HG03159 (cell line): ENCODE results near the gene KCNMA1.

Source experiments
- ATAC-seq: cut with Tn5 transposase; IDR thresholded peaks from one replicate; pipeline ENCODE4 v1.9.1; 2021; ENCODE audit warnings: mild to moderate bottlenecking, moderate library complexity; ENCODE audit not compliant: unreplicated experiment

Gene KCNMA1

DNA sequence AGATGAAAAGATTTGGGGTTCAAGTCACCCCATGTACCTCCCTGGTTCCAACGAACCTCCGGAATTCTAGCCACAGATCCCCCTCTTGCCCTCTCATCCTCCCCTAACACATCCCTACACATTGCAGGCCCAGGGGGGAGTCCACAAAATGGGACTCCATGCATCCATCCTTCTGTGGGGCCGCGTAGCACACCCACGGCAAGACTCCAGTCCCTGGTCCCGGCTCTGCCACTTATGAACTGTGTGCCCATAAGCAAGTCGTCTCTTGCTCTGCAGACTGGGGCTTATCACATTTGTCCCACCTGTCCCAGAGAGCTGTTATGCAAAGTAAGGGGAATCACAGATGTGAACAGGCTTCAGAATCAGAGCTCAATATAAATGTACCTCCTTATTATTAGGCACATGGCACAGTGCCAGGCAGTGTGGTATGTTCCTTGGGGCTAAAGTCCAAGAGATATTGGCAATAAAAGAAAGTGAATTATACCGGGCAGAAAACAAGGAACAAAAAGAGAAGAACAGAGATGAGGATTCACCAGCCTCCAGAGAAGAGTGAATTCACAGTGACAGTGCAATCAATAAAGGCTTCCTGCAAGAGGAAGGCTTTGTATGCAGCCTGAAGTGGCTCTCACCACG, 73.9 kb downstream of the KCNMA1 start:
- ATAC-seq = no peak

DNA sequence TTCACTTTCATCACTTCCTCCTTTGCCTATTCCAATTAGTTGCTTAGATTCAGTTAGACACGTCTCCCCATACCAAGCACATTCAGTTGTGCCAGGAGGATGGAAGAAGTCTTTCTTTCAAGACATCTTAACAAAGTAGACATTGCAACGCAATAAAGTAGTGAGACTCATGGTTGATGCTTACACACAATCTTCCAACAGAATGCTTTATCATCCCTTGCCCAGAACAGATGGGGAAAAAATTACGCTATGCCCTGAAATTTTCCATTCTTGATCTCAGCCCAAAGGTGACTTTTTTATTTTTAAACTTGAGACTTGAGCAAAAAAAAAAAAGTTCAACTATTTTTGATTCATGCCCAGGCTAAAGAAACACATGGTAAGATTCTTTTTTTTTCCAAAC, 74.9 kb downstream of the KCNMA1 start:
- no peak for ATAC-seq

DNA sequence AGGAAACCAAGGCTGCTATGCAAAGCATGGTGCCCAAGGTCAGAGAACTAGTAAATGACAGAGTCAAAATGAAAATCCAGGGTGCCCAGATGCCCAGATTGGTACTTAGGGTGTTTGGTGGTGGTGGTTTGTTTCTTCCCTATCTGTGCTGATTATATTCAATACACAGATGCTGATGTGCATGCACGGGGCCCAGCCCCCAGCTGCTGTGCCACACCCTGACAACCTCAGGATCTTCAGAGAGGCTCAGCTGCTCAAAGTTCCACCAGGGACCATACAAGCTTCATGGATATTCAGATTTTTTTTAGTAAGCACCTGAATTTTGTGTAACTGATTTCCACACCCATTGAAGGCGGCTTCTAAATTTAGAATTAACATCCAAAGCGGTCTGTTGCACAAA, 75.6 kb downstream of the KCNMA1 start:
- ATAC-seq = no peak

DNA sequence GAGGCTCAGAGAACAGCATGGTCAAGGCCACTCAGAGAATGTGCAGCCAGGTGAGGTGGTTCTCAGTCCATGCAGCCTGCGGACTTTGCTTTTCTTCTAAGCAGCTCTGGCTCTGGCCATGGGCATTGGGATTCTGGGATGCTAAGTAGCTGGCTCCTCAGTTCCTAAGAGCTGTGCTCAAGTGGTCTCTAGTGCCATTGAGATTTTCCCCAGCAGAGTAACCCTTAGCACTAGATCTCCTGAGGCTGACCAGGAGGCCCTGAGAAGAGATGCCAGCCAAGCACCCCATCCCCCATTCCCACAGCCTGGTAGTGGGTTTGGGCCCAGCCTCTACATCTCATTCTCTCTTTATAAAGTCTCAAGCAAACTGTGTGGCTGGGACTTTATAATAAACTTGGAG, 77.1 kb downstream of the KCNMA1 start:
- no peak for ATAC-seq

DNA sequence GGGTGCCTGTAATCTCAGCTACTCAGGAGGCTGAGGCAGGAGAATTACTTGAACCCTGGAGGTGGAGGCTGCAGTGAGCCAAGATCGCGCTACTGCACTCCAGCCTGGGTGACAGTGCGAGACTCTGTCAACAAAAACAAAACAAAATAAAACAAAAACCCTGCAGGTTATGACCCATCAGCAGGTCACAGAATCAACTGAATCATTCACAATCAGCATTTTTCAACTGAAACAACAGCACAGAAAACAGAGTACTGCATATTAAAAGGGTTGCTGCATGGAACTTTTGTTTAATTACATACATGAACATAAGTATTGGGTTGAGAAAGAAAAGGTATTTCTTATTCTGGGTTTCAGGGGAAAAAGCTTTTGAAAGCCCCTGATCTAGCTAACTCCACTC, 77.6 kb downstream of the KCNMA1 start:
- ATAC-seq = no peak

DNA sequence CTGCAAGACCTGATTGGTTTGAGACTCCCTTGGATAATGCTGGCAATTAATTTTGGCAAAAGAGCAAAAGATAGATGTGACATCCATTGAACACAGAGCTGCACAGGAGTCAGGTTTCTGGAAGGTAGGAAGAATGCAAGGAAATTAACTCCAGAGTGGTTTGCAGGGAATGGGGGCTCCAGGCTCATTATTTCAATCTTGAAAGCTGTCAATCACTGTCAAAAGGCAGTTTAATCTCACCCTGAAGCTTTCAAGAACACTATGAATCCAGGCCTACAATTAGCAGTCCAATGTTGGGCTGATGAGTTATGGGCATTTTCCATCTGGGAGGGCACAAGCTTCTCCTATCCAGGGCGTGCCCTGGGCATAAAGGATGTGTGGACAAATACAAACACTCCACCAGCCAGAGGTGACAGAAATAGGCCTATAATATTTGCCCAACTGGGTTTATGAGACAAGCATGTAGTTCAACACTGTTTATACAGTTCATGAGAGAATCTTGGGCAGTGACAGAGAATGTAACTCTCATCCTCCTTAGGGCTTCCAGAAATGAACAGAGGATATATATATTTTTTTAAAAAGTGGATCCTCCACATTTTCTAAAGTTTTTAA, 80.5 kb downstream of the KCNMA1 start:
- no peak for ATAC-seq

DNA sequence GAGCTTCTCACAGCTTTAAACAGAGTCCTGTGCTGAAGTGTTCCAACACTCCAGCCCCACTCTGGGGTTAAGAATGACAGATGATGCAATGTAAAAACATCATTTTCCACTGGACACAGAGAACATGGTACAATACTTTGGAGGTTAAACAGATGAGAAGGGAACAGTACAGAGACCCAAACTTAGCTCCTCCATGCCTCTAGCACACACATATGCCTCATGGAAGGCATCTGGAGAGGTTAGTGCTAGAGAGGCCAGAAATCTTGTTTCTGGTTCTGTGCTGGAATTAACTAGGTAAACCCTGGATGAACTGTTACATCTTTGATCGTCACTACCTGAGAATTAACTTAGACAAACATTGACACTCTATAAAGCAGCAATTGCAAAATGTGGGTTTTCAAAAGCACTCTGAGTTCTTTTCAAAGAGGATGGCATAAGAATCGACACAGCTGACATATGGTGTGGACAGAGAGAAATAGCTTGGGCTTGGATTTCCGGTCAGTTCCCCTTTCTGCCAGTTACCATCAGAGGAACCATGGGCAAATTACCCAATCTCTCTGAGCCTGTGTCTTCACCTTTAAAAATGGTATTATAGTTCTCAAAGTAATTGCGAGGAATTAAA, 81.9 kb downstream of the KCNMA1 start:
- ATAC-seq = no peak

DNA sequence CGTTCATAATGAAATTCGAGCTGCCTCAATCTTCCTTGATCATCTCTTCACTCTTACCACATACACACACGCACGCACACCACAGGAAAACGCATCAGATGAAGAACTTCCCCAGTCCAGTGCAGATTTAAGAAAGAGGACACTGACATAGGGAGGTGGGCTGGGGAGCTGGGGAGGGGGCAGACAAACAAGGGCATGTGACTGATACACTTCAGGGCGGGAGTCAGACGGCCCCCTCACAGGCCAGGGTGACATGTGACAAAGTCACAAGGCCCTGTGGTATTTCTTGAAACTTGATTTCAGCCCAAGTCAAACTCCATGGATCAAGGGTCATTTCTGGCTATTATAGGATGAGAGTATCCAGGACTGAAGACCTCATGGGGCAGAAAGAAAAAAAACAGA, 82.6 kb downstream of the KCNMA1 start:
- ATAC-seq = no peak

DNA sequence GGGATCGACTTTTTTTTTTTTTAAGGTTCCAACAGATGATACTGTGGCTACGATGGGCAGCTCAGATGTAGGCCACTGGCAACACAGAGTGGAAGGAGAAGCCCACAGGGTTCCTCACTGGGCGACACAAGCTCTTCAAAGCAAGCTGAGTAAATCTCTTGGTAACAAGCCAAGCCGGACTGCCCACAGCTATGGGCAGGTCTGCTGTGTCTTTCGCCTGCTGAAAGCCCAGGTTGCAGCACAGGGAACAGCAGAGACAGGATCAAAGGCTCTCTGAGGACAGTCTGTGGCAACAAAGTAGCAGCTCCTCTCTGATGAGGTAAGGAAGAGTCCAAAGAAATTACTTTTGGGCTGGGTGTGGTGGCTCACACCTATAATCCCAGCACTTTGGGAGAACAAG, 83.6 kb downstream of the KCNMA1 start:
- no peak for ATAC-seq

DNA sequence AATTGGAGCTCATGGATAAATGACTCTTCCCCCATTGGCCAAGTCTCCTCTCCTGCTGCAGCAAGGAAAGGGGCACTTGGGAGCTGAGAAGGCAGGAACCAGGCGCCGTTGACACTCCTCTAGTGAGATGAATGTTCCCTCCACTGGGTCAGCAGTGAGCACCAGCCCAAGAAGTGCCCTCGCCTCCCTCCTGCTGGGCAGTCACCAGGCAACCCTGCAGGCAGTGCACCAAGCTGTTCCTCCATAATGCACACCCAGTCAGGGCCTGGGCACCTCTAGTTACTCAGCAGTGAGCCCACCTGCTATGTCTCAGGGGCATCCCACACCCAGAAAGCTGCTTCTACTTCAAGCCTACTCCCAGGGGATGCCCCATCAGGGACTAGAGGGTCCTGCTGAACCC, 84.3 kb downstream of the KCNMA1 start:
- ATAC-seq = no peak

DNA sequence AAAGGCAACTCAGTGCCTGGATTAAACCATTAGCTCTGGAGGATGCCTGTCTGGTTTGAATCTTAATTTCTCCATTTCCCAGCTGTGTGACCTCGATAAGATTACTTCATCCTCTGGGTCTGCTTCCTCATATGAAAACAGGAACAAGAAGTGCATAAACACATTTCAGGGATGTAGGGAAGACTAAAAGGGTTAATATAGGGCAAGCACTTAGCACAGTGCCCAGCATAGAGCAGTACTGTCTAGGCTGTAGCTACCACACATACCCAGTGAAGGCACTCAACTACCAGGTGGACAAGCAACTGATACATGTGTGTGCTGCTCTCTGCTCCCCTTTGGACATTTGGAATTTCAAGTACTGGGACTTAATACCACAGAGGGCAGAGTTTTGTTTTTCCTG, 85.4 kb downstream of the KCNMA1 start:
- no peak for ATAC-seq

DNA sequence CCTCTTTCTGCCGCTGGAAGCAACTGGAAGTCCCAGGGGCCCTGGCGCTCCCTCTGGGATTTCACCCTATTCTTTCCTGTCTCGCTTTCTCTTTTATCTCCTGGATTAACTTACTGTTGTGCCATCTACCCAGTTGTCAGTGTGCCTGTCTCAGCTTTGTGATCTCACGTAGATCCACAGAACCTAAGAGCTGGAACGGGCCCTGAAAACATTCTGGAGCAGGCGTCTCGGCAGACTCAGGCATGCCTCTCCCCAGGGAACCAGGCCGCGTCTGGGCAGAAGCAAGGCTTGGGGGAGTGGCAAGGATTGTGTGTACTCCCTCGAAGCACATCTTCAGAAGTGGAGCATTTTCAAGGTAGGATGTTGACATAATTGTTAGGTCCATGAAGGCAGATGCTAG, 87.2 kb downstream of the KCNMA1 start:
- ATAC-seq = no peak

DNA sequence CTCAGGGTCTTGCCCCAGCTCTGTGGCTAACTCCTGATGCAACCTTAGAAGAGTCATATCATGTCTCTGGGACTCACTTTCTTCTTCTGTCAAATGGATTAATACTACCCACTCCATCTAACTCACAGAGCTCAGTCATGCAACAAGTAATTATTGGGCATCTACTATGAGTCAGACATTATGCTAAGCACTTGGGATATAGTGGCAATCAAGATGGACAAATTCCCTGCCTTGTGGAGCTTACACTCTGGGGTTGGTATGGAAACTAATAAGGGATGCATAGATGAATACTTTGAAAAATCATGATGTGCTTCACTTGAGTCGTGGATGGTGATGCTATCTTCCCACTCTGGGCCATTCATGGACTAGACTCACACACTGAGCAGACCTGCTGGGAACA, 88.9 kb downstream of the KCNMA1 start:
- no peak for ATAC-seq

DNA sequence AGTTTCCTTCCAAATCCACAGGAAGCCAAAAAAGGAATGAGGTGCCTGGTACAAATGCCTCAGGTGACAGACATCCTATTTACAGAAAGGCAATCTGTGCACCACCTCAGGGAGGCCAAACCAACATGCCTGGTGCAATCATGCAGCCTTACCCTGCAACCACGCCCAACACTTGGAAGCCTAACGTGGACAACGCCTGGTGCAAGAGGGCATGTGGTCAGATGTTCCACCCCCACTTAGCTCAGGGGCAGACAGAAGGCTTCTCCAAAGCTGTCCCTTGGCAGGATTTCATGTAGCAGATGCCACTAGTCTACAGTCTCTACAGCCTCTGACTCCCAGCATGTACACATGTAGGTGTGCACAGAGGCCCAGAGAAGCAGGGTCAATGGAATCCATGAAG, 89.5 kb downstream of the KCNMA1 start:
- ATAC-seq = no peak

DNA sequence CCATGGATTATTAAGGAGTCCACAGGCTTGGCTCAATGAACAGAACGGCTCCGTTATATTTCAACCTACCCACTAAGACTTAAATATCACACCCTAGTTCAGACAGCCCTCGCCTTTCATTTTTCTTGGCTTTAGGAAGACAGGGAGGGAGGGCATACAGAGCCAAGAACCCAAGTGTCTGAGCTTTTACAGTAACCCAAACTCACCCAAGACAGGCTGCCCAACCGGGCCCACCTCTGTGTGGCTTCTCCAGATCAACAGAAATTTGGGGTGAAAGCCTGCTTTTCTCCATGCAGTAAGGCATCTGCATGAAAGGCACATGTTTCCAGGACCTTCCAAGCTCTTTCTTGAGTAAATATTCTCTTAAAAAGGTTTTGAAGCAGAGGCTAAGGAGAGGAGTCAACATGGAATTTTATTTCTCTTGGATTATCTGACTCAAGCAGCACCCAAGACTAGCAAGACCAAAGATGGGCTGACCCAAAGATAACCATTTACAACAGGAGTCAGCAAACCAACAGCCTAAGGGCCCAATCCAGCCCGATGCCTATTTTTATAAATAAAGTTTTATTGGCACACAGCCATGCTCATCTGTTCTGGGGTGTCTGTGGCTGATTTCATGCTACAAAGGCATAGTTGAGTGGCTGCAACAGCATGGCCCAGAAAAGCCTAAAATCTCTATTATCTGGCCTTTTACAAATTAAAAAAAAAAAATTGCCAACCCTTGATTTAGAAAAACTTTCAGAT, 90.1 kb downstream of the KCNMA1 start:
- ATAC-seq = no peak

DNA sequence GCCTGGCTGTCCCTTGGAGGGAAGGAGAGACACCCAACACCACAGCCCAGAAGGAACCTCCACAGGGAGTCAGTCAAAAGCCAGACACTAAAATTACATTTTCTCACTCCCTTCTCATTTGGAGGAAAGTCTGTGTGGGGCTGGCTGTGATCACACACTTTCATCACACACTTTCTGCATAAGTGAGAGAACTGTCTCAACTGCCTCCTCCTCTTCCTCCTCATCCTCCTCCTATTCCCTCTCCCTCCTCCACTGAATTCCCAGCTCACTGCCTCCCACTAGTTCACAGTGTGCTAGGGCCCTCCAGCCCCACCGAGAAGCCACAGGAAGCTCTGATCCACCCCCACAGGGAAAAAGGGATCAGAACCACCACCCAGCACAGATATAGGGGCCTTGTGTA, 91.6 kb downstream of the KCNMA1 start:
- no peak for ATAC-seq

DNA sequence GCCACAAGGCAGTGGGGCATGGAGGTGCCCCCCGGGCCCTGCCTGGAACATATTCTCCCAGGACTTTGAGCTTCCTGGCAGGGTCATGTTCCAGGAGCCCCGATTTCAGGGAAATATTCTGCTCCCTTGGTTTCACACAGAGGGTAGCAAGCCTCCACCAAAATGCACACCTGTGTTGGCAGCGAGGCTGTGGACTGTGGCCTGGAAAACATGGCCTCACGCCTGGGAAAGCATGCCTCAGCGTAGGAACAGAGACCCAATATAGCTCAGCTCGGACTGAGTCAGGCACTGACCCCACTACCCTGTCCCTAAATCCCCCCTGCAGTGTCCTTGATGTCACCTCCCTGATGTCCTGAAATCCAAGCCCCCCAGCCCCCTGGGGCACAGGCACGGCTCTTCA, 92.0 kb downstream of the KCNMA1 start:
- no peak for ATAC-seq

DNA sequence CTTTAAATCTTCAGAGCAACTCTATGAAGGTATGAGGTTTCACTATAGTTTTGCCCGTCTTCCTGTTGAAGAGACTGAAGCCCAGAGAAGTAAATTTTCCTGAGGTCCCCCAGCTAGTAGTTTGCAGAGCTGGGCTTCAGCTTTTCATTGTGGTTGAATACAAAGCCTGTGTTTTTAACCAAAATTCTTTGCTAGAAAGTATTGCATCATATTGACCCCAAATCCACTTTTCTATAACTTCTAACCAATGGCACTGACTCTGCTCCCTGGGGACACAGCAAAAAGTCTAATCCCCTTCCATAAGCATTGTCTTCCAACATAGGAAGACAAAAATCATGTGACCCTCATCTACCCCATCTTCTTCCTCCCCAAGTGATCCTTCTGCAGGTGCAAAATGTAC, 93.0 kb downstream of the KCNMA1 start:
- ATAC-seq = no peak

DNA sequence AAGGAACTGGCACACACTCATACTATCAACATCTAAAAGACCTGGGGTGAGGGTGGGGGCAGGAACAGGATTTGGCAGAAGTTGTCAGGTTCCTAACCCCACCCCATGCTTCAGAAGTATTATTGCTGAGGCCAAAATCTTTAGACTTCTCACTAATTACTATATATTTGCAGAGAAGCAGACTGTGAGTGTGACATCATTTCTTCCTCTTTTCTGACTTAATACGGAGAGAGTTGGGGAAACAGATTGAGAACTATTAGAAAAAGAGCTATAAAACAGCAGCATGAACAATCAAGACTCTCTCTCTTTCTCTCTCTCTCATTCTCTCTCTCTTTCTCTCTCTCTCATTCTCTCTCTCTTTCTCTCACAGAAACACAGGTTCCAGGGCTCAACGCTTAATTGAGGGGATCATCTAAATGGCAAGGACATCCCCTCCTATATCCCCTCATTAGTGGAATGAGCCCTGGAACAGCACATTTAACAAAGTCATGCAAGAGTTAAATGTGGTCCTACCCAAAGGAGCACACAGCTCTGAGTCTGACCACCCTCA, 94.8 kb downstream of the KCNMA1 start:
- no peak for ATAC-seq

DNA sequence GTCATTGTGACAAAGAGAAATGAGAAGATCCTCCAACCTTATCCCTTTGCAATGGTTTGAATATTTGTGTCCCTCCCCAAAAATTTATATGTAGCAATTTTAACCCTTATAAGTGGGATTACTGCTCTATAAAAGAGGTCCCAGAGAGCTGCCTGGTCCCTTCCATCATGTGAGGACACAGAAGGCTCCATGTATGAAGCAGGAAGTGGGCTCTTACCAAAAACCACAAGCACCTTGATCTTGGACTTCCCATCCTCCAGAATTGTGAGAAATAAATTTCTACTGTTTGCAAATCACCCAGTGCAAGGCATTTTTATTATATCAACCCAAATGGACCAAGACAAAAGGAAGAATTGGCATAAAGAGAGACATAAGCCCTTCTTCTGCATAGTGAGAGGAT, 95.7 kb downstream of the KCNMA1 start:
- ATAC-seq = no peak

DNA sequence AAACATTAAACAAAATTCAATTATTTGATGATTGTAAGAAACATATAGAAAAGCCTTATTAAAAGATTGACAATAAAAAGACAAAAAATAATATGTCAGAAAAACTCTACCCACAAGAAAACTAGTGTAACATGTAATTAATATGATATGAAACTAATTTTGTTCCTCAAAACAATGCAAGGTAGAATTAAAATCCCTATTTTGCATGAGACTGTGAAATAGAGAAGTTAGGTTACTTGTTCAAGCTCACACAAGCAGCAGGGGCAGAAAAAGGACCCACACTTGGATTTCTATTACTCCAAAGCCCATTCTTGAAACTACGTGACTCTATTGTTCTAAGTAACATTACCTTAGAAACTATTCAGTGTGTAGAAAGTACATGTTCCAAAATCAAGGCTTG, 96.4 kb downstream of the KCNMA1 start:
- no peak for ATAC-seq
